Activated naive CD4-positive, alpha-beta T cell treated with anti-CD3 and anti-CD28 coated beads, Interleukin-2, amount 50 U/mL, for 24 hours (primary cell): ENCODE measurements around the gene TMEM272.
"Not testable (repeated sequence)": the region's sequence is repeated elsewhere in the genome, so short reads cannot be mapped to it uniquely, and the experiment has no call there.

Source experiments
- H3K27ac Mint-ChIP-seq: one replicate; pipeline ENCODE4 v1.8.0; 2021; ENCODE audit warnings: mild to moderate bottlenecking, mixed read lengths
- H3K27me3 Mint-ChIP-seq: one replicate; pipeline ENCODE4 v1.8.0; 2021; ENCODE audit warnings: mixed read lengths
- H3K36me3 Mint-ChIP-seq: one replicate; pipeline ENCODE4 v1.8.0; 2021; ENCODE audit warnings: mixed read lengths
- H3K4me1 Mint-ChIP-seq: one replicate; pipeline ENCODE4 v1.8.0; 2021; ENCODE audit warnings: mixed read lengths
- H3K4me3 Mint-ChIP-seq: one replicate; pipeline ENCODE4 v1.8.0; 2021; ENCODE audit warnings: mild to moderate bottlenecking, mixed read lengths
- H3K9me3 Mint-ChIP-seq: one replicate; pipeline ENCODE4 v1.8.0; 2021; ENCODE audit warnings: mixed read lengths

Gene TMEM272

DNA sequence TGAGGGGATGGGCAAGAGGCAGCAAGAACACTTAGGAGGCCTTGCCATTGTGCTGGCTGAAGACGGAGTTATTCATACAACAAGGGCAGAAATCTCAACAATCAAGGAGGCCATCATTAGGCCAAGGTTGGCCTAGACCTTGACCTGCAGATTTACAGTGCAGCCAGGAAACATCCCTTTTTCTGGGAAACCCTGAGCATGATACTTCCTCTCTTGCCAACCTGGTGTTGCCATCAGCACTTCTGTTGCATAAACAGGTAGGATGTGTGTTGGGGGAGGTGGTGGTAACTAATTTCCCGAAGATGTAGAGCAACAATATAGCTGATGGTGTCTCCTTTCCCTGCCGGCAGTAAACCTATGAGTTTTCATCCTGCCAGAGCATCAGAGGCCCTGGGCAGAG, 8.0 kb downstream of the TMEM272 start:
- peaks cover 10% of the 10 kb centered on the region for H3K4me1 Mint-ChIP-seq
- no peaks in the 10 kb centered on the region for H3K9me3 Mint-ChIP-seq
- H3K27ac Mint-ChIP-seq = no peak overlapping the region
- no peaks in the 10 kb centered on the region for H3K27me3 Mint-ChIP-seq
- no peaks in the 10 kb centered on the region for H3K36me3 Mint-ChIP-seq
- no peak overlapping the region for H3K4me3 Mint-ChIP-seq

DNA sequence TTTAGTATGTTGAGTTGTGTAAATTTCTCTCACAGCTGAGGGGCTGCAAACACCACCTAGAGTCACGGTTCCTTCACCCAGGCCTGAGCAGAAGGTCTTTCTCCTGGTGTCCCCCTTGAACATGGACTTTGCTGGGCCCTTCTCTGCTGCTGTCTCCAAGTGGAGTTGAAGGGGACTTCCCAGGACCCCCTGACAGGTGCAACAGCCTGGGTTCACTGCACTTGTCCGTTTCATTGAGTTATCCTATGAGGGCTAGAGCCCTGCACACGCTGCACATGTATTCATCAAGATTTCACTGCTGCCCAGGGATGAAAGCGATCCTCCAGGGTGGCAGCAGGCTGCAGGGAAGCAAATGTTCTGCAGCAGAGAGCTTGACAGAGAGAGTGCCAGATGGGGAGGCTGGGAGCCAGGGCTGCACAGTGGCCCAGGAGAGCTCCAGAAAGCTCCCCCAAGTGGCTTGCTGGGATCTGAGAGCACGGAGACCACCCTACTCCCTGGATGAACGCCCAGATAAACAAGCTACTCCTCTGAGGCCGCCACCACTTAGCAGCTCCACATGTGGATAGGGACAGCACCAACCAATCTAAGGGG, 10.3 kb downstream of the TMEM272 start:
- H3K4me3 Mint-ChIP-seq = no peak overlapping the region
- no peaks in the 10 kb centered on the region for H3K27me3 Mint-ChIP-seq
- peaks cover 27% of the 10 kb centered on the region for H3K4me1 Mint-ChIP-seq
- H3K27ac Mint-ChIP-seq = no peak overlapping the region
- H3K36me3 Mint-ChIP-seq = no peaks in the 10 kb centered on the region
- no peaks in the 10 kb centered on the region for H3K9me3 Mint-ChIP-seq

DNA sequence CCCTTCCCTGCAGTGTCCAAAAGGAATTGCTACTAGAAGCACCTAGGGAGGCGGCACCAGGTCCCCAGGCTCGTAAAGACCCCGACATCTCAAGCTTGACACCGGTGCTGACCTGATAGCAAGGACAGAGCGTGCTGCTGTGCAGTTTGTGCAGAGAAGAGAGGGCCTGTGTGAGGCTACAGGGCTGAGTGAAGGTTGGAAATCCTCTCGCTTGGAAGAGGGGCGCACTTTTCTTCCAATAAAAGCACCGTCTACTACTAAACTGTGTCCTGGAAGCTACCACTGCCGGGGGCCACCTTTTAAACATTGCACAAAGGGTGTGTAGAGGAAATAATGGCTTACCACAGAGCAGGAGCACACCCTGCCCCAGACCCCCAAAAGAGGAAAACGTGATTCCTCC, 11.0 kb downstream of the TMEM272 start:
- Mint-ChIP-seq H3K27me3 (no peaks in the 10 kb centered on the region), H3K4me1 (peaks cover 34% of the 10 kb centered on the region), H3K27ac (no peak overlapping the region), H3K9me3 (no peaks in the 10 kb centered on the region), H3K4me3 (no peak overlapping the region), H3K36me3 (no peaks in the 10 kb centered on the region)

DNA sequence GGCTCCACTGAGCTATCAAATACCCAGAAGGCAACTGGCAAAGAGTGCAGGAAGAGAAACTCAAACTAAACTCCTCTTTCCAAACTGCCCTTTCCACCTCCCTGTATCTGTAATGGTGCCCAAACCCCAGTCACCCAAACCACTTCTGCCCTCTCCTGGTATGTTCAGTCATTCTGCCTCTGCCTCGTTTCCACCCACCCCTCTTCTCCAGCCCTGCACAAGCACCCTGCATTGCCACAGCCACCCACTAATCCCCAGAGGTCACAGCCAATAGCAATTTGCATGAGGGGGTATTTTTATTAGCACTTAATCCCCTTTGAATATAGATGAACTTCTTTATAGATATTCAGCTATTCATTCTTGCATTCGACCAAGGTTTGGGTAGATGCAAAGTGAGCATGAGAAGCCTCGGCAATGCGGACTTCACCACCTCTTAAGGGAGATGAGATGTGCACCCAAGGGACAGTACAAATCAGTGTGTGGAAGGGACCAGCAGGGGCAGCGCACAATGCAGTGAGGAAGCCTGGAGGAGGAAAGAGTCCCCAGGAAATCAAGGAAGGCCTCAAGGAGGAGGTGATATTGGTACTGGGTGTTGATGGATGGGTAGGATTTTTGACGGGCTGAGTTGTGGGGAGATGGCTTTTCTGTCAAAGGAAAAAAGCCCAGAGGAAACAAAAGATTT, 12.4 kb downstream of the TMEM272 start:
- Mint-ChIP-seq H3K36me3 (no peaks in the 10 kb centered on the region), H3K27me3 (no peaks in the 10 kb centered on the region), H3K27ac (peak overlapping the region; percentile 43), H3K9me3 (no peaks in the 10 kb centered on the region), H3K4me3 (no peak overlapping the region), H3K4me1 (peaks cover 48% of the 10 kb centered on the region)

DNA sequence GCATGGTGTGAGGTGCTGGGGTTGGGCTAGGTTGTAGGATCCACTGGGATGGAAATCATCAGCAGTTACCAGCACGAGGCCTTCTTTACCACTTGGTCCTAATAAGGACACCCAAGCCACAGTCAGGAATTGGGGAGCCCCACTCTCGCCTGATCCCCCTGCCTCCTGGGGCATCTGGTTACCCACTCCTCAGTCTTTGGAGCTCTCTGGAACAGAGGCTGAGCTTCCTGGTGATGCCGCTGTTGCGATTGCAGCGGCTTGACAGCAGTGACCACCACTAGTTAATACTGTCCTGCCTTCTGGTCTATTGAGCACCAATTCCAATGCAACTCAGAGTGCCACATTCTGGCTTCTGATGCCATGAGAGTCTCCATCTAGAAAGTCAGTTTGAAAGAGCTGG, 13.5 kb downstream of the TMEM272 start:
- Mint-ChIP-seq H3K4me1 (peaks cover 59% of the 10 kb centered on the region), H3K27me3 (no peaks in the 10 kb centered on the region), H3K36me3 (no peaks in the 10 kb centered on the region), H3K4me3 (no peak overlapping the region), H3K9me3 (no peaks in the 10 kb centered on the region), H3K27ac (no peak overlapping the region)

DNA sequence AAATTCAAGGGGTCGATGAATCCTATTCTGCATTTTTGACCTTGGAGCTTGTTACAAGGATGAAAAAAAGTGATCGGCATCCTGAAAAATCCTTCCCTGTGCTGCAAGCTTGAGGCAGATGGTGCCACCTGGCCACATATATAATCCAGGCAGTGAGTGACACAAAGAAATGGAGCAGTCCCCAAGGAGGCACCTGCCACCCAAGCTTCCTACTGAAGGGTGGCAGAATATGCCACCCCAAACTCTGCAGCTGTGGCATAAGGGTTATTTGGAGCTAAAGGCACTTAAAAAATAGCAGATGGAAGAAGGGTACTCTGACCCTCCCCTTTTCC, 15.4 kb downstream of the TMEM272 start:
- Mint-ChIP-seq H3K27ac (peak overlapping the region; percentile 72), H3K9me3 (no peaks in the 10 kb centered on the region), H3K27me3 (no peaks in the 10 kb centered on the region), H3K36me3 (no peaks in the 10 kb centered on the region), H3K4me3 (no peak overlapping the region), H3K4me1 (peaks cover 76% of the 10 kb centered on the region)

DNA sequence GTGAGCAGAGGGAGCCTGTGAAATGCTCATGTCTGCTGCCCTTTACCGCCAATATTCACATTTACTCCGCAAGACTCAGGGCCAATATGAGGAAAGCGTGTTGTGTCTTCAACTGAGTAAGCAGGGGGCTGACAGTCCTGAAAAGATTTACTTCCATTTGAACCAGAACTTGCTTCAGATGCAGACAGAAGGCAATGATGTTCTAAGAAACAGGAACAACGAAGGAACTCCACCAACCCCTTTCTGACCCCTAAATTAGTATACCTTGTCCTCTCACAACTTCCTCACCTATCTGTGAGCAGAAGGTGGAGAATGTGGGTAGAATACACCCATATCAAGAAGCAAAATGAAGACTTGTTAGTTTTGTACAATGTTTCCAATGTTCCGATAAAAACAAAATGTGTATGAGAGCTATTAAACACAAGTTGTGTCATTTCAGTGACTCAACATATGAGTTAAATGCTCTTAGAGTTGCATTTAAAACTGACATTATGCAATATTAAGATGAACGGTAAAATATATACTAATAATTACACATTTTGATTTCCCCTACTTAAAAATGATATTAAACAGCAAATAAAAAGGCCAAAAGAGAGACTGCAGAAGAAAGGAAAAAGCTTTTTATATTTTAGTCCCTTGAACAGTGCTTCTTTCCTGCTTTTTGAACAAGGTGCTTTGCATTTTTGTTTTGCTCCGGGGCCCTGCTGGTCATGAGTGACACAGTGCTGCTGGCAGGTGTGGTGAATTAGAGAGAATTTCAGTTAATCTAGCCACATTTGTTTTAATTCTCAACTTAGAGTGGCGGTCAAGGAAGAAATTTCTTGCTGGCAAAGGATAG, 16.0 kb downstream of the TMEM272 start:
- H3K4me3 Mint-ChIP-seq = no peak overlapping the region
- peaks cover 81% of the 10 kb centered on the region for H3K4me1 Mint-ChIP-seq
- no peaks in the 10 kb centered on the region for H3K27me3 Mint-ChIP-seq
- H3K36me3 Mint-ChIP-seq = no peaks in the 10 kb centered on the region
- no peaks in the 10 kb centered on the region for H3K9me3 Mint-ChIP-seq
- H3K27ac Mint-ChIP-seq = peak overlapping the region; percentile 72

DNA sequence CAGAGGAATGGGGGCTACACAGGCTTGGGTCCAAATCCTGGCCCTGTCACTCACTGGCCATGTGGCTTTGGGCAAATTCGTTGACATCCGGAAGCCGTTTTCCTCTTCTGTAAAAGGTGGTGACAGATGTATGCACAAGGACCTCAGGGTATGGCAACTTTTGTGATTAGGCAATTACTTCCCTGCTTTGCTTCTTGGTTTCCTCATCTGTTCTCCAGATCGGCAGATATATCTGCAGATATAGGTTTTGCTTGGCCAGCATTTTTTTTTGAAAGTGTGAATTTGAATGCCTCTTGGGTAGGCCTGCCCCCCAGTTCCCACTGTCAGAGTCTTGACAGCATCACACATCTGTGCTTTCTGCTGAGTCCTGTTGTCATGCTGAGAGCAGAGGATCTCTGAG, 17.7 kb downstream of the TMEM272 start:
- Mint-ChIP-seq H3K36me3 (no peaks in the 10 kb centered on the region), H3K27me3 (no peaks in the 10 kb centered on the region), H3K27ac (peak overlapping the region; percentile 99), H3K9me3 (no peaks in the 10 kb centered on the region), H3K4me3 (peak overlapping the region; percentile 89), H3K4me1 (peaks cover 89% of the 10 kb centered on the region)

DNA sequence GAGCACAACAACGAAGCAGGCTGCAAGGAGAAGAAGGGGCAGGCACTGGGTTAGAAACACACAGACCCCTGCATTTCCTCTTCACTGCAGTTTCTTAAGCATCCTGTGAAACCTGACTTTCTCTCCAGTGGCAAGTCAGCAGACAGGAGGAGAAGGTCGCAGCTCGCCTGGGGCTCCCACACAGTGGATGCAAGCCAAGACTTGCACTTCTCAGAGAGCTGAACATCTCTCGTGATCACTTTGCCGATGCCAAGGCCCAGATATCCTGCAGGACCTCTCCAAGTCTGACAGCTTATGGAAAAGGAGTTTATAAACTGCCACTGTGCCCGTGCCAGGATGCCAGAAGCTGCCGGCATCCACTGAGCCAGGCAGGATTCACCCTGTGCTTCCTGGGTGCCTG, 18.4 kb downstream of the TMEM272 start:
- no peaks in the 10 kb centered on the region for H3K36me3 Mint-ChIP-seq
- no peaks in the 10 kb centered on the region for H3K27me3 Mint-ChIP-seq
- H3K9me3 Mint-ChIP-seq = no peaks in the 10 kb centered on the region
- H3K4me1 Mint-ChIP-seq = peaks cover 88% of the 10 kb centered on the region
- H3K27ac Mint-ChIP-seq = peak overlapping the region; percentile 99
- H3K4me3 Mint-ChIP-seq = peak overlapping the region; percentile 89

DNA sequence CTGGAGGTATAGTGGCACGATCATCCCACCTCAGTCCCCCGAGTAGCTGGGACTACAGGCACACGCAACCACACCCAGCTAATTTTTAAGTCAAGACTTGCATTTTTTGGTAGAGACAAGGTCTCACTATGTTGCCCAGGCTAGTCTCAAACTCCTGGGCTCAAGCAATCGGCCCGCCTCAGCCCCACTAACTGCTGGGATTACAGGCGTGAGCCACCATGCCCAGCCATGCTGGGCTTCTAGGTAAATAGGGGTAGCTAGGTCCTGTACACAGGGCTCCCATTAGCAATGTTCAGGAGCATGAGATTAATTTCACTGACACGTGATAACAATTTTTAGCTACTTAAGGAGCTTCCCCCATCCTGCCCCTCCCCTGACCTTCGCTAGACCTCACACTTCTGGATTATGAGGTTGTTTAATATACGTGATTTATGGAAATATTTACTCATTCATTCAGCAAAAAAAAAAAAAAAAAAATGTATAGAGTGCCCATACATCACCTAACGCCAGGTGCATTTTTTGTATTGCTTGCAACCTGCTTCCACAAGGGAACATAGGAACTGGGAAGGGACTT, 19.2 kb downstream of the TMEM272 start:
- H3K27me3 Mint-ChIP-seq = no peaks in the 10 kb centered on the region
- peak overlapping the region; percentile 89 for H3K4me3 Mint-ChIP-seq
- peaks cover 94% of the 10 kb centered on the region for H3K4me1 Mint-ChIP-seq
- H3K36me3 Mint-ChIP-seq = no peaks in the 10 kb centered on the region
- no peaks in the 10 kb centered on the region for H3K9me3 Mint-ChIP-seq
- H3K27ac Mint-ChIP-seq = peak overlapping the region; percentile 99

DNA sequence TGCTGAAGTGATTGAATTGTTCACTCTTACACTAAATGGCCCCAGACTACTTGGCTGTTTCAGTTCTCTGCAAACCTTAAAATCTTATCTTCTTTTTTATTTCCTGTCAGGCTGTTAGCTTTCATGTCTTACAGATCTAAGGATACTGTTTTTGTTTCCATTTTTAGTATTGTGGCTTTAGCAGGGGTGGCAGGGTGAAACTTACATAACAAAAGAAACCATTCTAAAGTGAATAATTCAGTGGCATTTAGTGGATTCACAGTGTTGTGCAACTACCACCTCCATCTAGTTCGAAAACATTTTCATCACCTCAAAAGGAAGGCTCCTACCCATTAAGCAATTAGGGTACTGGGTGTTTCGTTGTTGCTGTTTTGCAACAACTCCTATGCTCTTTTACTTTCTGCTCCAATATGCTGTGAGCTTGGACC, 19.8 kb downstream of the TMEM272 start:
- Mint-ChIP-seq H3K27ac (peak overlapping the region; percentile 99), H3K4me3 (peak overlapping the region; percentile 89), H3K4me1 (peaks cover 94% of the 10 kb centered on the region), H3K27me3 (no peaks in the 10 kb centered on the region), H3K9me3 (no peaks in the 10 kb centered on the region), H3K36me3 (no peaks in the 10 kb centered on the region)

DNA sequence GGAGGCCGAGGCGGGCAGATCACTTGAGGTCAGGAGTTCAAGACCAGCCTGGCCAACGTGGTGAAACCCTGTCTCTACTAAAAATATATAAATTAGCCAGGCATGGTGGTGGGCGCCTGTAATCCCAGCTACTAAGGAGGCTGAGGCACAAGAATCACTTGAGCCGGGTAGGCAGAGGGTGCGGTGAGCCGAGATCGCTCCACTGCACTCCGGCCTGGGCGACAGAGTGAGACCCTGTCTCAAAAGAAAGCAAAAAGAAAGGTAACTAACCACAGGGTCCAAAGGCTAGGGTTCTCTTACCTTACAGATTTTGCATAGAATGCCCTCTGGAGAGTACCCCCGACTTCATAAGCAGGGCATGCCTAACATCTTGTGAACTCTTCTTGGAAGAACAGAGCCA, 20.3 kb downstream of the TMEM272 start:
- H3K36me3 Mint-ChIP-seq, H3K9me3 Mint-ChIP-seq, H3K27me3 Mint-ChIP-seq: not testable (repeated sequence)
- H3K27ac Mint-ChIP-seq = peak overlapping the region; percentile 99
- H3K4me1 Mint-ChIP-seq = peaks cover 94% of the 10 kb centered on the region
- H3K4me3 Mint-ChIP-seq = peak overlapping the region; percentile 89

DNA sequence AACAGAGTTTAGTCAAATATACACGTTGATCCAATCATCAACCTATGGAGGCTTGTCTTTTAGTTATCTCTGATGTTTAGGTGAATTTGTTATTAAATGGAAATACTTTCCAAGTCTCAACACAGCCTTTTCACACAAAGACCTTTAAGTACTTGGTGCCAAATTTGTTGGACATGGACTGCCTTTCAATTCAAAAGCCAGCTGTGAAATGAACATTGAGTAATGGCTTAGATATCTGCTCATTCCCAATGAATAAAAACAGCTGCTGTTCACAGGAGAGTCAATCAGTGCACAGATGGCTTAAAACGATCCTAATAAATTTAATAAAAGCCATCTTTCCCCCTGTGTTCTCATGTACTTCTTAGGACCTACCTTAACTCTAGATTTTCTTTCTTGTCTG, 21.1 kb downstream of the TMEM272 start:
- H3K27me3 Mint-ChIP-seq = no peaks in the 10 kb centered on the region
- peak overlapping the region; percentile 89 for H3K4me3 Mint-ChIP-seq
- H3K4me1 Mint-ChIP-seq = peaks cover 94% of the 10 kb centered on the region
- peak overlapping the region; percentile 99 for H3K27ac Mint-ChIP-seq
- no peaks in the 10 kb centered on the region for H3K9me3 Mint-ChIP-seq
- no peaks in the 10 kb centered on the region for H3K36me3 Mint-ChIP-seq

DNA sequence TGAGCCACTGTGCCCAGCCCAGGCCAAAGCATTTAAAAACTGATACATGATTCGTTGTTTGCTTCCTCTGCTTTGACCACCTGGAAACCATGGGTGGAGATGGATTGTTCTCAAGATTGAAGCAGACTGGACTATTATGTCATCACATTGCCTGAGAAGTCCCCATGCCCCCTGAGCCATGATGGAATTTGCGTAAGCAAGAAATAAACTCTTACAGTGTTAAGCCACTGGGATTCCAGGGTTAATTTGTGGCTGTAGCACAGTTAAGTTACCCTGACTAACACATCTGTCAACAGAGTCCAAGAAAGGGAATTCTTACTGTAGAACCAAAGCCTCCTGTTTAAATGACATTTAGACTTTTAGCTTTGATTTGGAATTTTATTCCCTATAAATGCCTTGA, 21.6 kb downstream of the TMEM272 start:
- peak overlapping the region; percentile 89 for H3K4me3 Mint-ChIP-seq

DNA sequence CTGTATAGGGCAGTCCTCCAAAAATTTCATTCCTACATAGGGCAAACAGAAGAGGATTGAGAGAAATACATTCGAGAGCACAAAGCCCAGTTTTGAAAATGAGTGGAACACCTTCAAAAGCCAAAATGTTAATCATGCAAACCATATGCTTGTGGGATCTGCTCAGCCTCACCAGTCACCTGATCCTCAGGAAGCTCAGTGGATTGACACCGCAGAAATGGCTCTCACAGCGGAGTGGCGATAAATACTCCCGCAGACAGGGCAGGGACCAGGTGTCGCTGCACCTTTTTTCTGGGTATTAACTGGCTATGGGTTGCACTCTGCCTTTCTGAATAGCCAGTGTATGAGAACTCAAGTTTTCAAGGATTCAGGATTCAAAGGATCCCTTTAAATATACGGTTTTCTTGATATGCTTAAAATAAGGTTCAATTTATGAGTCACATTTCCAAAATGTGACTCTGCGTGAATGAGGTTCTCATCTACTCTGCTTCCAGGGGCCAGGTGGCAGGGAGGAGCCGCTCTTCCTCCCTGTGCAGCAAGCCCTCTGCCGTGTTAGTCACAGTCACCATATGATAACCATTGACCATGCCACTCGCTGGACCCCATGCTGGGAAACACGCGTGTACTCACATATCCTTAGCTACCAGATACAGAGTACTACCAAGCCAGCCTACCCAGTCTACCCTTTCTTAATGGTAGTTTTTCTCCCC, 22.7 kb downstream of the TMEM272 start:
- Mint-ChIP-seq H3K27me3 (no peaks in the 10 kb centered on the region), H3K4me3 (peak overlapping the region; percentile 89), H3K27ac (peak overlapping the region; percentile 99), H3K4me1 (peaks cover 92% of the 10 kb centered on the region), H3K36me3 (no peaks in the 10 kb centered on the region), H3K9me3 (no peaks in the 10 kb centered on the region)

More for the DNA sequence above, 21.6 kb downstream of the TMEM272 start:
- no peaks in the 10 kb centered on the region for H3K27me3 Mint-ChIP-seq
- no peaks in the 10 kb centered on the region for H3K36me3 Mint-ChIP-seq
- H3K27ac Mint-ChIP-seq = peak overlapping the region; percentile 99
- no peaks in the 10 kb centered on the region for H3K9me3 Mint-ChIP-seq
- peaks cover 94% of the 10 kb centered on the region for H3K4me1 Mint-ChIP-seq
